Measurements from ENCODE around the gene METTL6.
"Not testable (repeated sequence)": the region's sequence is repeated elsewhere in the genome, so short reads cannot be mapped to it uniquely, and the experiment has no call there.

- TF ChIP-seq POLR2A (IDR thresholded peaks at IDR 0.05; ENCODE audit: low read depth, low read length); TAF1 (IDR thresholded peaks at IDR 0.05; ENCODE audit: borderline replicate concordance, low read depth, low read length); POLR2AphosphoS5 (IDR thresholded peaks at IDR 0.05; ENCODE audit: low read depth, low read length): not testable (repeated sequence)
These were observed 34.1 kb downstream of the METTL6 start for GRCh38 chr3:15393252-15393651.
